Right lobe of liver (tissue), 4 donors: ENCODE measurements around the gene CCDC178.

Experiments used
- POLR2A ChIP-seq: fragments of 450-650 bp; IDR thresholded peaks from one replicate; pipeline ENCODE4 v1.6.1; 2017; ENCODE audit warnings: antibody characterized with exemption, mild to moderate bottlenecking
- TF ChIP-seq, protein P1 (sequence below), 4 donors: fragments of 200-600 bp in 3 of 4; fragments of 450-650 bp in 1 of 4; IDR thresholded peaks; one replicate each; pipeline versions ENCODE4 v1.5.1 to v1.8.0; 2016 to 2022; ENCODE audit warnings: antibody characterized with exemption in 4 of 4, mild to moderate bottlenecking in 2 of 4
- donor health status: DM: no; HTN: no; CAD: no.
- donor health status: DM: no; HTN: no; CAD: no.
- donor health status: DM: no; HTN: yes; CAD: no.

DNA sequence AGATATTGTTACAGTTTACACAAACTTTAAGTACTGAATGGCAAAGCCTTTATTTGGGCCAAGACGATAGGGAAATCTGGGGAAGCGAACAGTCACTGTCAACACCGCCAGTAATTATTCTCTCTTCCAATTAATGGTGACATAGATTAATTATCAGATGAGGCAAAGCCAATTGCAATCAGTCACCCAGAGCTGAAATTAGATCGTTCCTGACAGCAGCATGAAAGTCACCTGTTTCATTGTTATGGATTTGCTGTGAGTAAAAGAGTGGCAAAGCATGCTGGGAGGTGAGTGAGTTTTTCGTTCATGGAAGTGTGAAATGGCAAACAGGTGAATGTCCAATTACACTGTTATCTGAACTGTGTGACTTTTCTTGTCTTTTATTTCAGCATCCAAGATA, 502.9 kb downstream of the CCDC178 start:
- TF ChIP-seq, protein P1, sequence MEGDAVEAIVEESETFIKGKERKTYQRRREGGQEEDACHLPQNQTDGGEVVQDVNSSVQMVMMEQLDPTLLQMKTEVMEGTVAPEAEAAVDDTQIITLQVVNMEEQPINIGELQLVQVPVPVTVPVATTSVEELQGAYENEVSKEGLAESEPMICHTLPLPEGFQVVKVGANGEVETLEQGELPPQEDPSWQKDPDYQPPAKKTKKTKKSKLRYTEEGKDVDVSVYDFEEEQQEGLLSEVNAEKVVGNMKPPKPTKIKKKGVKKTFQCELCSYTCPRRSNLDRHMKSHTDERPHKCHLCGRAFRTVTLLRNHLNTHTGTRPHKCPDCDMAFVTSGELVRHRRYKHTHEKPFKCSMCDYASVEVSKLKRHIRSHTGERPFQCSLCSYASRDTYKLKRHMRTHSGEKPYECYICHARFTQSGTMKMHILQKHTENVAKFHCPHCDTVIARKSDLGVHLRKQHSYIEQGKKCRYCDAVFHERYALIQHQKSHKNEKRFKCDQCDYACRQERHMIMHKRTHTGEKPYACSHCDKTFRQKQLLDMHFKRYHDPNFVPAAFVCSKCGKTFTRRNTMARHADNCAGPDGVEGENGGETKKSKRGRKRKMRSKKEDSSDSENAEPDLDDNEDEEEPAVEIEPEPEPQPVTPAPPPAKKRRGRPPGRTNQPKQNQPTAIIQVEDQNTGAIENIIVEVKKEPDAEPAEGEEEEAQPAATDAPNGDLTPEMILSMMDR (IDR thresholded peaks at IDR 0.05) = no peak
- no peak for TF ChIP-seq POLR2A
